ENCODE results near the gene RPTOR. TPM values are rescaled to one million over a fixed set of nuclear protein-coding genes. Genes with fewer than 3 reads are reported as not detected.

The RPTOR gene
- total and polyA plus RNA-seq, 4 donors = 12.4 to 46.1 (median 29.7) TPM

GRCh38 chr17:80768389-80768788, 223.8 kb downstream of the RPTOR start:
- Histone ChIP-seq H3K9me3 (ENCODE audit: control insufficient read depth in 4 of 4, insufficient read depth in 3 of 4, low read length in 3 of 4) (no peaks in the 10 kb centered on the region), H3K4me1 (ENCODE audit: control insufficient read depth in 5 of 5, insufficient read depth in 5 of 5, low read length in 5 of 5) (peaks cover 0 to 10% (median 3%) of the 10 kb centered on the region in 5 donors), H3K4me3 (no peak overlapping the region), H3K27me3 (ENCODE audit: control insufficient read depth in 3 of 3, insufficient read depth in 3 of 3, low read length in 2 of 3) (no peaks in the 10 kb centered on the region), H3K9ac (ENCODE audit: insufficient read depth in 1 of 2, low read length in 2 of 2) (no peak overlapping the region), H3K27ac (ENCODE audit: low read depth in 1 of 2, low read length in 1 of 2) (no peak overlapping the region), H3K36me3 (ENCODE audit: control insufficient read depth in 4 of 4, insufficient read depth in 4 of 4, low read length in 4 of 4) (peaks cover 0 to 11% (median 0%) of the 10 kb centered on the region in 4 donors)
- ATAC-seq (ENCODE audit: insufficient read depth, low FRiP score) (no peak), DNase-seq (no peak)
- TF ChIP-seq CTCF (IDR thresholded peaks at IDR 0.05; ENCODE audit: control extremely low read depth, extremely low read depth) = no peak
- WGBS, 2 donors = 74 to 88% methylated on average over 6 of the region's 6 CpGs

- DNase-seq (no peak), ATAC-seq (ENCODE audit: insufficient read depth, low FRiP score) (no peak)
- Histone ChIP-seq H3K27me3 (ENCODE audit: control insufficient read depth in 3 of 3, insufficient read depth in 3 of 3, low read length in 2 of 3) (no peaks in the 10 kb centered on the region), H3K9me3 (ENCODE audit: control insufficient read depth in 4 of 4, insufficient read depth in 3 of 4, low read length in 3 of 4) (no peaks in the 10 kb centered on the region), H3K9ac (ENCODE audit: insufficient read depth in 1 of 2, low read length in 2 of 2) (no peak overlapping the region), H3K36me3 (ENCODE audit: control insufficient read depth in 4 of 4, insufficient read depth in 4 of 4, low read length in 4 of 4) (peaks cover 0 to 11% (median 0%) of the 10 kb centered on the region in 4 donors), H3K27ac (ENCODE audit: low read depth in 1 of 2, low read length in 1 of 2) (no peak overlapping the region), H3K4me3 (no peak overlapping the region), H3K4me1 (ENCODE audit: control insufficient read depth in 5 of 5, insufficient read depth in 5 of 5, low read length in 5 of 5) (peaks cover 0 to 15% (median 3%) of the 10 kb centered on the region in 5 donors)
- WGBS, 2 donors = 96 to 97% methylated on average over 10 of the region's 10 CpGs
- TF ChIP-seq CTCF (IDR thresholded peaks at IDR 0.05; ENCODE audit: control extremely low read depth, extremely low read depth) = no peak
Observed at GRCh38 chr17:80768936-80769335, 224.3 kb downstream of the RPTOR start.

GRCh38 chr17:80769516-80769915, 224.9 kb downstream of the RPTOR start:
- Histone ChIP-seq H3K27ac (ENCODE audit: low read depth in 1 of 2, low read length in 1 of 2) (no peak overlapping the region), H3K9me3 (ENCODE audit: control insufficient read depth in 4 of 4, insufficient read depth in 3 of 4, low read length in 3 of 4) (no peaks in the 10 kb centered on the region), H3K27me3 (ENCODE audit: control insufficient read depth in 3 of 3, insufficient read depth in 3 of 3, low read length in 2 of 3) (no peaks in the 10 kb centered on the region), H3K9ac (ENCODE audit: insufficient read depth in 1 of 2, low read length in 2 of 2) (no peak overlapping the region), H3K4me3 (no peak overlapping the region), H3K4me1 (ENCODE audit: control insufficient read depth in 5 of 5, insufficient read depth in 5 of 5, low read length in 5 of 5) (peaks cover 0 to 21% (median 3%) of the 10 kb centered on the region in 5 donors), H3K36me3 (ENCODE audit: control insufficient read depth in 4 of 4, insufficient read depth in 4 of 4, low read length in 4 of 4) (peaks cover 0 to 11% (median 0%) of the 10 kb centered on the region in 4 donors)
- WGBS, 2 donors = 93 to 97% methylated on average over 10 of the region's 10 CpGs
- no peak for TF ChIP-seq CTCF (IDR thresholded peaks at IDR 0.05; ENCODE audit: control extremely low read depth, extremely low read depth)
- no peak for DNase-seq
- no peak for ATAC-seq (ENCODE audit: insufficient read depth, low FRiP score)

All from lung (tissue), 12 donors.